IPS-11a (cell line): ENCODE measurements around the gene SYCP2L.
A peak's percentile ranks its signal among the peaks of the same experiment; 100 is the strongest.
"Not testable (repeated sequence)": the region's sequence is repeated elsewhere in the genome, so short reads cannot be mapped to it uniquely, and the experiment has no call there.

Experiments used
- H3K4me3 ChIP-seq: one replicate; pipeline ENCODE4 v1.5.1; 2013; ENCODE audit warnings: low read depth, low read length, control low read depth

SYCP2L gene

GRCh38 chr6:10877871-10878270 lies 9.0 kb upstream of the SYCP2L start:
- no peak overlapping the region for H3K4me3 ChIP-seq

- no peak overlapping the region for H3K4me3 ChIP-seq
Observed at GRCh38 chr6:10880366-10880765, 6.5 kb upstream of the SYCP2L start.

- peak overlapping the region; percentile 50 for H3K4me3 ChIP-seq
Observed at GRCh38 chr6:10882253-10882630, 4.6 kb upstream of the SYCP2L start.

GRCh38 chr6:10882657-10883171 lies 4.1 kb upstream of the SYCP2L start:
- peak overlapping the region; percentile 50 for H3K4me3 ChIP-seq

- H3K4me3 ChIP-seq, result peak overlapping the region; percentile 50
Observed at GRCh38 chr6:10883312-10884244, 3.3 kb upstream of the SYCP2L start.

GRCh38 chr6:10884245-10884972 lies 2.4 kb upstream of the SYCP2L start:
- no peak overlapping the region for H3K4me3 ChIP-seq

GRCh38 chr6:10886365-10886690 lies 524 bp upstream of the SYCP2L start:
- H3K4me3 ChIP-seq, result peak overlapping the region; percentile 87

- no peak overlapping the region for H3K4me3 ChIP-seq
Observed at GRCh38 chr6:10890151-10890550, 3.3 kb downstream of the SYCP2L start.

- no peak overlapping the region for H3K4me3 ChIP-seq
Observed at GRCh38 chr6:10891960-10892359, 5.1 kb downstream of the SYCP2L start.

- no peak overlapping the region for H3K4me3 ChIP-seq
Observed at GRCh38 chr6:10894958-10895357, 8.1 kb downstream of the SYCP2L start.

GRCh38 chr6:10896691-10897090 lies 9.8 kb downstream of the SYCP2L start:
- no peak overlapping the region for H3K4me3 ChIP-seq

- H3K4me3 ChIP-seq, result no peak overlapping the region
Observed at GRCh38 chr6:10901770-10902169, 14.9 kb downstream of the SYCP2L start.

- no peak overlapping the region for H3K4me3 ChIP-seq
Observed at GRCh38 chr6:10904015-10904414, 17.2 kb downstream of the SYCP2L start.

GRCh38 chr6:10908228-10908627 lies 21.4 kb downstream of the SYCP2L start:
- no peak overlapping the region for H3K4me3 ChIP-seq

- H3K4me3 ChIP-seq, result not testable (repeated sequence)
Observed at GRCh38 chr6:10919520-10919919, 32.7 kb downstream of the SYCP2L start.

GRCh38 chr6:10933126-10933525 lies 46.3 kb downstream of the SYCP2L start:
- no peak overlapping the region for H3K4me3 ChIP-seq

GRCh38 chr6:10939840-10940239 lies 53.0 kb downstream of the SYCP2L start:
- H3K4me3 ChIP-seq, result no peak overlapping the region

GRCh38 chr6:10945845-10946244 lies 59.0 kb downstream of the SYCP2L start:
- H3K4me3 ChIP-seq, result no peak overlapping the region

GRCh38 chr6:10947966-10948365 lies 61.1 kb downstream of the SYCP2L start:
- H3K4me3 ChIP-seq, result no peak overlapping the region

GRCh38 chr6:10949579-10950490 lies 63.0 kb downstream of the SYCP2L start:
- no peak overlapping the region for H3K4me3 ChIP-seq
